EH (cell line): Measurements from ENCODE around the gene UGT1A3.

ENCODE experiments used
- DNase-seq: peaks from one replicate; pipeline ENCODE4 v3.0.0-alpha.2; 2015; ENCODE audit warnings: low read depth

The UGT1A3 gene

GRCh38 chr2:233795735-233796171 is 66.9 kb downstream of the UGT1A3 start:
- DNase-seq: no peak

- no peak for DNase-seq
Measured at GRCh38 chr2:233796254-233796653, 67.4 kb downstream of the UGT1A3 start.

GRCh38 chr2:233798335-233799086 is 69.7 kb downstream of the UGT1A3 start:
- no peak for DNase-seq

- DNase-seq: no peak
Measured at GRCh38 chr2:233799087-233799665, 70.3 kb downstream of the UGT1A3 start.

GRCh38 chr2:233799716-233800115 is 70.9 kb downstream of the UGT1A3 start:
- no peak for DNase-seq

GRCh38 chr2:233800208-233800607 is 71.4 kb downstream of the UGT1A3 start:
- DNase-seq: no peak

GRCh38 chr2:233801357-233802131 is 72.7 kb downstream of the UGT1A3 start:
- DNase-seq: peak; percentile 29

GRCh38 chr2:233802132-233802815 is 73.4 kb downstream of the UGT1A3 start:
- DNase-seq: no peak

GRCh38 chr2:233803292-233803911 is 74.6 kb downstream of the UGT1A3 start:
- DNase-seq: no peak

GRCh38 chr2:233803994-233804393 is 75.2 kb downstream of the UGT1A3 start:
- no peak for DNase-seq

- DNase-seq: no peak
Measured at GRCh38 chr2:233807215-233807865, 78.5 kb downstream of the UGT1A3 start.

GRCh38 chr2:233807966-233808935 is 79.4 kb downstream of the UGT1A3 start:
- no peak for DNase-seq

GRCh38 chr2:233810385-233810784 is 81.5 kb downstream of the UGT1A3 start:
- no peak for DNase-seq

- DNase-seq: no peak
Measured at GRCh38 chr2:233811087-233811486, 82.2 kb downstream of the UGT1A3 start.

GRCh38 chr2:233811732-233812131 is 82.9 kb downstream of the UGT1A3 start:
- DNase-seq: no peak

- DNase-seq: no peak
Measured at GRCh38 chr2:233813236-233814055, 84.6 kb downstream of the UGT1A3 start.

GRCh38 chr2:233814056-233814835 is 85.4 kb downstream of the UGT1A3 start:
- DNase-seq: peak; percentile 34

GRCh38 chr2:233815861-233816260 is 87.0 kb downstream of the UGT1A3 start:
- DNase-seq: peak; percentile 55
